ENCODE data around the gene ZFYVE28.

Gene ZFYVE28

GRCh38 chr4:2411786-2412510 lies 6.5 kb downstream of the ZFYVE28 start:
- no peak for DNase-seq (ENCODE audit: low spot score)

GRCh38 chr4:2409381-2409783 lies 9.1 kb downstream of the ZFYVE28 start:
- DNase-seq (ENCODE audit: low spot score): no peak

- DNase-seq (ENCODE audit: low spot score): no peak
Observed at GRCh38 chr4:2408976-2409375, 9.5 kb downstream of the ZFYVE28 start.

- no peak for DNase-seq (ENCODE audit: low spot score)
Observed at GRCh38 chr4:2408401-2408958, 10.0 kb downstream of the ZFYVE28 start.

- DNase-seq (ENCODE audit: low spot score): no peak
Observed at GRCh38 chr4:2407991-2408342, 10.5 kb downstream of the ZFYVE28 start.

- no peak for DNase-seq (ENCODE audit: low spot score)
Observed at GRCh38 chr4:2406920-2407319, 11.5 kb downstream of the ZFYVE28 start.

GRCh38 chr4:2406406-2406805 lies 12.0 kb downstream of the ZFYVE28 start:
- no peak for DNase-seq (ENCODE audit: low spot score)

GRCh38 chr4:2402941-2403340 lies 15.5 kb downstream of the ZFYVE28 start:
- no peak for DNase-seq (ENCODE audit: low spot score)

- no peak for DNase-seq (ENCODE audit: low spot score)
Observed at GRCh38 chr4:2402048-2402842, 16.2 kb downstream of the ZFYVE28 start.

GRCh38 chr4:2401610-2401983 lies 16.8 kb downstream of the ZFYVE28 start:
- no peak for DNase-seq (ENCODE audit: low spot score)

- DNase-seq (ENCODE audit: low spot score): no peak
Observed at GRCh38 chr4:2400841-2401609, 17.4 kb downstream of the ZFYVE28 start.

GRCh38 chr4:2399631-2400190 lies 18.7 kb downstream of the ZFYVE28 start:
- DNase-seq (ENCODE audit: low spot score): no peak

GRCh38 chr4:2399216-2399615 lies 19.2 kb downstream of the ZFYVE28 start:
- no peak for DNase-seq (ENCODE audit: low spot score)

GRCh38 chr4:2397596-2398379 lies 20.7 kb downstream of the ZFYVE28 start:
- no peak for DNase-seq (ENCODE audit: low spot score)

GRCh38 chr4:2396781-2397368 lies 21.6 kb downstream of the ZFYVE28 start:
- no peak for DNase-seq (ENCODE audit: low spot score)

- no peak for DNase-seq (ENCODE audit: low spot score)
Observed at GRCh38 chr4:2395584-2395983, 22.9 kb downstream of the ZFYVE28 start.

- DNase-seq (ENCODE audit: low spot score): no peak
Observed at GRCh38 chr4:2395038-2395437, 23.4 kb downstream of the ZFYVE28 start.

GRCh38 chr4:2394528-2394927 lies 23.9 kb downstream of the ZFYVE28 start:
- DNase-seq (ENCODE audit: low spot score): no peak

- no peak for DNase-seq (ENCODE audit: low spot score)
Observed at GRCh38 chr4:2393353-2394270, 24.8 kb downstream of the ZFYVE28 start.
